Measurements from ENCODE around the gene DAPL1. TPM values are rescaled to one million over a fixed set of nuclear protein-coding genes. Genes with fewer than 3 reads are reported as not detected.

The DAPL1 gene
- total and polyA plus RNA-seq, 8 donors: 1.4 to 138 TPM; not detected in 6

- Histone ChIP-seq H3K27me3 (peaks cover 0 to 5% (median 0%) of the 10 kb centered on the region in 3 donors), H3K27ac (no peak overlapping the region), H3K4me3 (no peak overlapping the region), H3K9me3 (no peaks in the 10 kb centered on the region), H3K36me3 (no peaks in the 10 kb centered on the region), H3K4me1 (peaks cover 0 to 8% (median 2%) of the 10 kb centered on the region in 4 donors)
- DNase-seq: no peak
- TF ChIP-seq CTCF (IDR thresholded peaks at IDR 0.05) (no peak), EP300 (IDR thresholded peaks at IDR 0.05) (no peak), POLR2A (IDR thresholded peaks at IDR 0.05) (no peak), POLR2AphosphoS5 (IDR thresholded peaks at IDR 0.05) (no peak)
- intact Hi-C loops (cut with DNase I; ENCODE audit: low total_unique reads): no loop called here
- 83 to 91% (median 88%) methylated on average over 6 of the region's 6 CpGs for WGBS, 5 donors
Measured at GRCh38 chr2:158797963-158798700, 3.0 kb downstream of the DAPL1 start.

GRCh38 chr2:158799181-158799580, 4.1 kb downstream of the DAPL1 start:
- Histone ChIP-seq H3K36me3 (no peaks in the 10 kb centered on the region), H3K27me3 (peaks cover 0 to 5% (median 0%) of the 10 kb centered on the region in 3 donors), H3K27ac (no peak overlapping the region), H3K9me3 (no peaks in the 10 kb centered on the region), H3K4me1 (peaks cover 0 to 8% (median 2%) of the 10 kb centered on the region in 4 donors), H3K4me3 (no peak overlapping the region)
- DNase-seq: no peak
- no peak for TF ChIP-seq POLR2A (IDR thresholded peaks at IDR 0.05)
- TF ChIP-seq POLR2AphosphoS5 (IDR thresholded peaks at IDR 0.05): no peak
- no peak for TF ChIP-seq CTCF (IDR thresholded peaks at IDR 0.05)
- TF ChIP-seq EP300 (IDR thresholded peaks at IDR 0.05): no peak
- intact Hi-C loops (cut with DNase I; ENCODE audit: low total_unique reads): no loop called here
- WGBS, 5 donors: 89 to 94% (median 92%) methylated on average over 2 of the region's 2 CpGs

- intact Hi-C loops (cut with DNase I; ENCODE audit: low total_unique reads): no loop called here
- Histone ChIP-seq H3K4me1 (no peaks in the 10 kb centered on the region), H3K36me3 (no peaks in the 10 kb centered on the region), H3K27ac (no peak overlapping the region), H3K27me3 (no peaks in the 10 kb centered on the region), H3K9me3 (no peaks in the 10 kb centered on the region), H3K4me3 (no peak overlapping the region)
- TF ChIP-seq CTCF (IDR thresholded peaks at IDR 0.05): no peak
- no peak for TF ChIP-seq EP300 (IDR thresholded peaks at IDR 0.05)
- TF ChIP-seq POLR2AphosphoS5 (IDR thresholded peaks at IDR 0.05): no peak
- no peak for TF ChIP-seq POLR2A (IDR thresholded peaks at IDR 0.05)
- WGBS, 5 donors: 76 to 97% (median 93%) methylated on average over 2 of the region's 2 CpGs
- DNase-seq: no peak
Measured at GRCh38 chr2:158803506-158803905, 8.4 kb downstream of the DAPL1 start.

GRCh38 chr2:158805255-158805654, 10.1 kb downstream of the DAPL1 start:
- no peaks in the 10 kb centered on the region for H3K36me3 ChIP-seq
- no peak for TF ChIP-seq POLR2A (IDR thresholded peaks at IDR 0.05)
- TF ChIP-seq POLR2AphosphoS5 (IDR thresholded peaks at IDR 0.05): no peak
- no peak for TF ChIP-seq EP300 (IDR thresholded peaks at IDR 0.05)
- no peak for TF ChIP-seq CTCF (IDR thresholded peaks at IDR 0.05)
- intact Hi-C loops (cut with DNase I; ENCODE audit: low total_unique reads): no loop called here
- no peaks in the 10 kb centered on the region for H3K4me1 ChIP-seq
- no peak for DNase-seq
- H3K4me3 ChIP-seq: no peak overlapping the region
- no peaks in the 10 kb centered on the region for H3K9me3 ChIP-seq
- H3K27ac ChIP-seq: no peak overlapping the region
- WGBS, 5 donors: 67 to 79% (median 75%) methylated on average over 4 of the region's 4 CpGs
- H3K27me3 ChIP-seq: no peaks in the 10 kb centered on the region

Measured in stomach (tissue), 9 donors.